ENCODE data around the gene RAP1GDS1. TPM values are rescaled to one million over a fixed set of nuclear protein-coding genes. Genes with fewer than 3 reads are reported as not detected.
"Not testable (repeated sequence)": the region's sequence is repeated elsewhere in the genome, so short reads cannot be mapped to it uniquely, and the experiment has no call there.

The RAP1GDS1 gene
- polyA plus RNA-seq, 1 experiment = 74.6 TPM

DNA sequence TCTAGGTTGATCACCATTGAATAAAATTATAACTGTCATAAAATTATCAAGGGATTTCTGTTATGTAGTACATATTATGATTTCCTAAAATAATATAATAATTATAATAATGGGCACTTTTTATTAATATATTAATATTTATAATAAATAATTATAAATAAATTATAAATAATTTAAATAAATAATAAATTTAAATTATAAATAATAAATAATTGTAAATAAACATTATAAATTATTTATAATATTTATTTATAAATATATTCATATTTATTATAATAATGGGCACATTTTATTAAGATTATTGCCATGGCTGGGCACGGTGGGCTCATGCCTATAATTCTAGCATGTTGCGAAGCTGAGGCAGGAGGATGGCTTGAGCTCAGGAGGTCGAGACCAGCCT is 24.5 kb downstream of the RAP1GDS1 start:
- Histone ChIP-seq H3K9me3 (ENCODE audit: control insufficient read depth, insufficient read depth, low read length) (no peaks in the 10 kb centered on the region), H3K27me3 (ENCODE audit: control insufficient read depth, insufficient read depth, low read length) (no peaks in the 10 kb centered on the region), H3K4me3 (ENCODE audit: low read depth, low read length) (no peak overlapping the region), H3K27ac (ENCODE audit: low read depth, low read length) (no peak overlapping the region)
- TF ChIP-seq, protein P1, sequence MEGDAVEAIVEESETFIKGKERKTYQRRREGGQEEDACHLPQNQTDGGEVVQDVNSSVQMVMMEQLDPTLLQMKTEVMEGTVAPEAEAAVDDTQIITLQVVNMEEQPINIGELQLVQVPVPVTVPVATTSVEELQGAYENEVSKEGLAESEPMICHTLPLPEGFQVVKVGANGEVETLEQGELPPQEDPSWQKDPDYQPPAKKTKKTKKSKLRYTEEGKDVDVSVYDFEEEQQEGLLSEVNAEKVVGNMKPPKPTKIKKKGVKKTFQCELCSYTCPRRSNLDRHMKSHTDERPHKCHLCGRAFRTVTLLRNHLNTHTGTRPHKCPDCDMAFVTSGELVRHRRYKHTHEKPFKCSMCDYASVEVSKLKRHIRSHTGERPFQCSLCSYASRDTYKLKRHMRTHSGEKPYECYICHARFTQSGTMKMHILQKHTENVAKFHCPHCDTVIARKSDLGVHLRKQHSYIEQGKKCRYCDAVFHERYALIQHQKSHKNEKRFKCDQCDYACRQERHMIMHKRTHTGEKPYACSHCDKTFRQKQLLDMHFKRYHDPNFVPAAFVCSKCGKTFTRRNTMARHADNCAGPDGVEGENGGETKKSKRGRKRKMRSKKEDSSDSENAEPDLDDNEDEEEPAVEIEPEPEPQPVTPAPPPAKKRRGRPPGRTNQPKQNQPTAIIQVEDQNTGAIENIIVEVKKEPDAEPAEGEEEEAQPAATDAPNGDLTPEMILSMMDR (IDR thresholded peaks at IDR 0.05; ENCODE audit: low read depth, low read length) = no peak
- DNase-seq (ENCODE audit: low read depth, low spot score) = no peak
- POLR2A ChIA-PET = no interaction called here
- CTCF ChIA-PET = interaction anchor here (0.7 kb wide), 1 partner anchor 199 kb away, joined by 5 read pairs; no protein-coding TSS in a partner anchor

- ChIA-PET CTCF (no interaction called here), POLR2A (no interaction called here)
- DNase-seq (ENCODE audit: low read depth, low spot score) = no peak
- H3K27ac ChIP-seq (ENCODE audit: low read depth, low read length) = no peak overlapping the region
- H3K4me3 ChIP-seq (ENCODE audit: low read depth, low read length) = no peak overlapping the region
- no peaks in the 10 kb centered on the region for H3K27me3 ChIP-seq (ENCODE audit: control insufficient read depth, insufficient read depth, low read length)
- H3K9me3 ChIP-seq (ENCODE audit: control insufficient read depth, insufficient read depth, low read length) = no peaks in the 10 kb centered on the region
- TF ChIP-seq, protein P1 (IDR thresholded peaks at IDR 0.05; ENCODE audit: low read depth, low read length) = no peak
Observed at GRCh38 chr4:98287328-98287727, 26.1 kb downstream of the RAP1GDS1 start.

GRCh38 chr4:98288671-98289070 is 27.5 kb downstream of the RAP1GDS1 start:
- H3K9me3 ChIP-seq (ENCODE audit: control insufficient read depth, insufficient read depth, low read length); DNase-seq (ENCODE audit: low read depth, low spot score): not testable (repeated sequence)
- CTCF ChIA-PET = interaction anchor here (0.6 kb wide), 1 partner anchor 1116 kb away, joined by 5 read pairs; no protein-coding TSS in a partner anchor

DNA sequence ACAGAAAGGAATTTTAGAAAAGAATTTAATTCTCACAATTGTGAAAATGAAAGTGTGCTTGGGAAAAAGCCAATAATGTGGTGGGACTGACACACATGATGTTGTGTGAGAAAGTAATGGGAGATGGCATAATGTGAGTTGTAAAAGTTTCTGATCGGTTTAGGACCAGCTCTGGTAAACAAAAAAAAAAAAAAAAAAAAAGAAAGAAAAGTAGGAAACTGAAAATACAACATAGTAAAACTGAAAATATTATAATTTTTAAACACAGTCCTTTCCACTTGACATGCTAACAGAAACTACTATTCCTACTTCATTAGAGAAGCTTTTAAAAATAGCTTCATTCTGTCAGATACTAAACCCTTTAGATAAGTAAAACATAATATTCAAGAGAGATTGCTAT is 28.2 kb downstream of the RAP1GDS1 start:
- DNase-seq (ENCODE audit: low read depth, low spot score) = no peak
- CTCF ChIA-PET = interaction anchor here (0.6 kb wide), 1 partner anchor 1116 kb away, joined by 5 read pairs; no protein-coding TSS in a partner anchor
- no peak overlapping the region for H3K4me3 ChIP-seq (ENCODE audit: low read depth, low read length)
- TF ChIP-seq, protein P1 (IDR thresholded peaks at IDR 0.05; ENCODE audit: low read depth, low read length) = no peak
- POLR2A ChIA-PET = interaction anchor here (1.7 kb wide), 1 partner anchor 28 kb away, joined by 6 read pairs; the partner anchor contains the start of gene RAP1GDS1
- H3K9me3 ChIP-seq (ENCODE audit: control insufficient read depth, insufficient read depth, low read length) = no peaks in the 10 kb centered on the region
- no peaks in the 10 kb centered on the region for H3K27me3 ChIP-seq (ENCODE audit: control insufficient read depth, insufficient read depth, low read length)
- no peak overlapping the region for H3K27ac ChIP-seq (ENCODE audit: low read depth, low read length)

More at GRCh38 chr4:98288671-98289070, 27.5 kb downstream of the RAP1GDS1 start:
- H3K27me3 ChIP-seq (ENCODE audit: control insufficient read depth, insufficient read depth, low read length); POLR2A ChIA-PET; H3K27ac ChIP-seq (ENCODE audit: low read depth, low read length); H3K4me3 ChIP-seq (ENCODE audit: low read depth, low read length): not testable (repeated sequence)

DNA sequence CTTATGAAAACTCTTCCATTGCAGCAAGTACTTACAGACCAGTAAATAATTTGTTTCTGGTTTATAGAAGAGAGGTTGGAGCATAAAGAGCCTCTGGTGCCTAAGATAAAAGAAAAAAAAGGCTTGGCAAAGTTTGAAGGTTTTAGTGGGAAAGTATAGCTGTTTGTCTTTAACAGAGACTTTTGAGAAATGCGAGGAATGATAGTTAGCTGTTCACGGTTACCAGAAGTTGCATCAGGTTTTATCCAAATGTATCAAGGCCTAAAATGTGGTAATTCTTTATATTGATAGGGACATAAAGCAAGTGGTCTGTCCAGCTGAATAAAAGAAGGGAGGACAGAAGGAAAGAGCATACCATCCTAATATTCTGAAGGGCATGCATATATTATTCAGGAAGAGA is 29.3 kb downstream of the RAP1GDS1 start:
- peak; percentile 34 for DNase-seq (ENCODE audit: low read depth, low spot score)
- ChIA-PET POLR2A (interaction anchor here (1.7 kb wide), 1 partner anchor 29 kb away, joined by 6 read pairs; the partner anchor contains the start of gene RAP1GDS1), CTCF (interaction anchor here (0.6 kb wide), 1 partner anchor 44 kb away, joined by 3 read pairs; no protein-coding TSS in a partner anchor)
- no peaks in the 10 kb centered on the region for H3K9me3 ChIP-seq (ENCODE audit: control insufficient read depth, insufficient read depth, low read length)
- no peak overlapping the region for H3K27ac ChIP-seq (ENCODE audit: low read depth, low read length)
- no peaks in the 10 kb centered on the region for H3K27me3 ChIP-seq (ENCODE audit: control insufficient read depth, insufficient read depth, low read length)
- TF ChIP-seq, protein P1 (IDR thresholded peaks at IDR 0.05; ENCODE audit: low read depth, low read length) = no peak
- no peak overlapping the region for H3K4me3 ChIP-seq (ENCODE audit: low read depth, low read length)

All from AG04450 (cell line).